Gastroesophageal sphincter (tissue), 3 donors: ENCODE data around the gene TNFRSF4.

ENCODE experiments used
- CTCF ChIP-seq, 4 experiments: fragments of 200-600 bp in 2 of 4; fragments of 450-650 bp in 2 of 4; sonication (generic) in 1 of 4; IDR thresholded peaks; one replicate each; pipeline ENCODE4 v1.5.1; 2017 to 2019; ENCODE audit warnings: antibody characterized with exemption in 4 of 4, mild to moderate bottlenecking in 2 of 4, moderate library complexity in 2 of 4
- EP300 ChIP-seq: sonication (generic); formaldehyde crosslinking; IDR thresholded peaks from one replicate; pipeline ENCODE4 v1.6.1; 2017; ENCODE audit warnings: antibody characterized with exemption, mild to moderate bottlenecking
- POLR2A ChIP-seq, 2 donors: fragments of 450-650 bp; IDR thresholded peaks; one replicate each; pipeline ENCODE4 v1.6.1; 2017; ENCODE audit warnings: antibody characterized with exemption in 2 of 2, mild to moderate bottlenecking in 2 of 2, moderate library complexity in 1 of 2

GRCh38 chr1:1225238-1225845, 11.4 kb upstream of the TNFRSF4 start:
- no peak for TF ChIP-seq CTCF (IDR thresholded peaks at IDR 0.05)
- no peak for TF ChIP-seq EP300
- TF ChIP-seq POLR2A (IDR thresholded peaks at IDR 0.05): no peak
